IMR-90 (cell line): ENCODE measurements around the gene SIK3. TPM values are rescaled to one million over a fixed set of nuclear protein-coding genes. Genes with fewer than 3 reads are reported as not detected.

Source experiments
- ATAC-seq: fragments of 200-7000 bp; cut with Tn5 transposase; 2 replicates; pipeline ENCODE4 v1.9.1; 2020; ENCODE audit warnings: low read depth, mild to moderate bottlenecking, moderate library complexity
- BruUV-seq: library from RNA; stranded (reverse); fragments of 400-500 nt; replicated peaks from 2 replicates; lab custom pipeline; 2021; lab: Mats Ljungman, UMichigan
- CTCF ChIA-PET: fragments of 300-600 bp; formaldehyde crosslinking; extraction: SDS; loops from one replicate; lab custom pipeline; 2021; ENCODE audit warnings: antibody characterized with exemption; lab: Yijun Ruan, JAX
- POLR2A ChIA-PET: fragments of 300-600 bp; sonication (Branson Sonifier 250); formaldehyde crosslinking; loops from one replicate; lab custom pipeline; 2022; ENCODE audit warnings: antibody characterized with exemption; ENCODE audit not compliant: unreplicated experiment; lab: Charles Lee
- DNase-seq: peaks from one replicate; pipeline ENCODE4 v3.0.0; 2013
- H2AFZ ChIP-seq: replicated peaks from 2 replicates; pipeline ENCODE3; 2013; ENCODE audit warnings: low read length, mild to moderate bottlenecking; ENCODE audit not compliant: poor library complexity
- H2AK5ac ChIP-seq: 2 replicates; pipeline ENCODE4 v1.6.1; 2013; ENCODE audit warnings: low read depth, low read length, inconsistent platforms
- H2AK9ac ChIP-seq: replicated peaks from 2 replicates; pipeline ENCODE3; 2013; ENCODE audit warnings: mild to moderate bottlenecking, low read depth, low read length, moderate library complexity; ENCODE audit not compliant: poor library complexity
- H2BK120ac ChIP-seq: 2 replicates; pipeline ENCODE4 v1.6.1; 2013; ENCODE audit warnings: low read depth, low read length, inconsistent platforms
- H2BK15ac ChIP-seq: 3 replicates; pipeline ENCODE4 v1.6.1; 2013; ENCODE audit warnings: low read depth, low read length, inconsistent platforms
- H2BK20ac ChIP-seq: 2 replicates; pipeline ENCODE4 v1.6.1; 2013; ENCODE audit warnings: low read depth, mild to moderate bottlenecking, inconsistent platforms, low read length, moderate library complexity
- H2BK5ac ChIP-seq: 2 replicates; pipeline ENCODE4 v1.6.1; 2013; ENCODE audit warnings: mild to moderate bottlenecking, low read depth, low read length, inconsistent platforms; ENCODE audit not compliant: poor library complexity, severe bottlenecking
- H3K14ac ChIP-seq: replicated peaks from 2 replicates; pipeline ENCODE4 v1.6.1; 2013; ENCODE audit warnings: low read depth, low read length, inconsistent platforms
- H3K18ac ChIP-seq: 2 replicates; pipeline ENCODE4 v1.6.1; 2013; ENCODE audit warnings: low read depth, low read length, control low read depth
- H3K23ac ChIP-seq: 2 replicates; pipeline ENCODE4 v1.6.1; 2013; ENCODE audit warnings: low read depth, low read length, inconsistent platforms
- H3K27ac ChIP-seq: 2 replicates; pipeline ENCODE4 v1.5.1; 2013; ENCODE audit warnings: mild to moderate bottlenecking, control low read depth, low read length; ENCODE audit not compliant: insufficient read depth
- H3K27me3 ChIP-seq: 2 replicates; pipeline ENCODE4 v1.6.1; 2013; ENCODE audit warnings: low read length; ENCODE audit not compliant: control insufficient read depth, insufficient read depth
- H3K36me3 ChIP-seq: 2 replicates; pipeline ENCODE4 v1.6.1; 2013; ENCODE audit warnings: low read length, mixed read lengths; ENCODE audit not compliant: control insufficient read depth, insufficient read depth
- H3K4ac ChIP-seq: 2 replicates; pipeline ENCODE4 v1.6.1; 2013; ENCODE audit warnings: low read depth, low read length, inconsistent platforms
- H3K4me1 ChIP-seq: 2 replicates; pipeline ENCODE4 v1.6.1; 2013; ENCODE audit warnings: low read length, mixed read lengths; ENCODE audit not compliant: control insufficient read depth, insufficient read depth
- H3K4me2 ChIP-seq: 2 replicates; pipeline ENCODE4 v1.6.1; 2013; ENCODE audit warnings: low read depth, mild to moderate bottlenecking, control low read depth, low read length, moderate library complexity
- H3K4me3 ChIP-seq: 2 replicates; pipeline ENCODE4 v1.5.1; 2013; ENCODE audit warnings: low read depth, mild to moderate bottlenecking, control low read depth, low read length, moderate library complexity; ENCODE audit not compliant: insufficient read depth
- H3K56ac ChIP-seq: 2 replicates; pipeline ENCODE4 v1.6.1; 2013; ENCODE audit warnings: low read length, inconsistent platforms; ENCODE audit not compliant: insufficient read depth; ENCODE audit errors: extremely low read depth
- H3K79me1 ChIP-seq, 2 experiments: 2 replicates each; pipeline ENCODE4 v1.6.1; 2013; ENCODE audit warnings: low read length in 2 of 2, inconsistent platforms in 1 of 2, low read depth in 1 of 2
- H3K9ac ChIP-seq: 2 replicates; pipeline ENCODE4 v1.6.1; 2013; ENCODE audit warnings: low read depth, low read length, control low read depth
- H3K9me1 ChIP-seq: 2 replicates; pipeline ENCODE4 v1.6.1; 2013; ENCODE audit warnings: low read length, inconsistent platforms; ENCODE audit not compliant: insufficient read depth
- H3K9me3 ChIP-seq: 2 replicates; pipeline ENCODE4 v1.6.1; 2013; ENCODE audit warnings: low read length; ENCODE audit not compliant: control insufficient read depth, insufficient read depth
- H4K20me1 ChIP-seq: 2 replicates; pipeline ENCODE4 v1.6.1; 2013; ENCODE audit warnings: low read length, inconsistent platforms; ENCODE audit not compliant: insufficient read depth
- H4K5ac ChIP-seq: 2 replicates; pipeline ENCODE4 v1.6.1; 2013; ENCODE audit warnings: mild to moderate bottlenecking, low read depth, low read length, control low read depth
- H4K8ac ChIP-seq, 2 experiments: 2 replicates each; pipeline ENCODE4 v1.6.1; 2013; ENCODE audit warnings: low read depth in 2 of 2, low read length in 2 of 2, control low read depth in 1 of 2, inconsistent platforms in 1 of 2
- H4K91ac ChIP-seq: 2 replicates; pipeline ENCODE4 v1.6.1; 2013; ENCODE audit warnings: low read depth, low read length, inconsistent platforms; ENCODE audit not compliant: insufficient read depth
- CTCF ChIP-seq: conservative IDR thresholded peaks from 2 replicates; pipeline ENCODE4 v1.5.1; 2012; ENCODE audit warnings: mild to moderate bottlenecking, low read depth, low read length, improper control_type of control experiment
- FOS ChIP-seq: fragments of 150-350 bp; IDR thresholded peaks from 2 replicates; pipeline ENCODE4 v1.6.1; 2016; ENCODE audit warnings: low read depth, low read length
- MAFK ChIP-seq: IDR thresholded peaks from 2 replicates; pipeline ENCODE4 v1.6.1; 2012; ENCODE audit warnings: low read depth, low read length, improper control_type of control experiment
- MAZ ChIP-seq: IDR thresholded peaks from 2 replicates; pipeline ENCODE4 v1.6.1; 2012; ENCODE audit warnings: low read depth, mild to moderate bottlenecking, low read length, improper control_type of control experiment, moderate library complexity, borderline replicate concordance
- MXI1 ChIP-seq: IDR thresholded peaks from 2 replicates; pipeline ENCODE4 v1.6.1; 2012; ENCODE audit warnings: low read depth, mild to moderate bottlenecking, low read length, moderate library complexity, borderline replicate concordance
- NFE2L2 ChIP-seq: fragments of 150-350 bp; IDR thresholded peaks from 2 replicates; pipeline ENCODE4 v1.6.1; 2016; ENCODE audit warnings: low read depth, mild to moderate bottlenecking, low read length
- RAD21 ChIP-seq: IDR thresholded peaks from 2 replicates; pipeline ENCODE4 v1.6.1; 2012; ENCODE audit warnings: low read length, improper control_type of control experiment
- RCOR1 ChIP-seq: IDR thresholded peaks from 2 replicates; pipeline ENCODE4 v1.6.1; 2012; ENCODE audit warnings: mild to moderate bottlenecking, low read length, improper control_type of control experiment; ENCODE audit not compliant: insufficient replicate concordance
- RFX5 ChIP-seq: IDR thresholded peaks from 2 replicates; pipeline ENCODE4 v1.8.0; 2012; ENCODE audit warnings: low read depth, mild to moderate bottlenecking, low read length, moderate library complexity
- SMC3 ChIP-seq: fragments of 150-350 bp; IDR thresholded peaks from 2 replicates; pipeline ENCODE4 v1.6.1; 2016; ENCODE audit warnings: low read depth, mild to moderate bottlenecking, antibody characterized with exemption, low read length, moderate library complexity
- USF2 ChIP-seq: fragments of 150-350 bp; IDR thresholded peaks from 2 replicates; pipeline ENCODE4 v1.6.1; 2017; ENCODE audit warnings: mild to moderate bottlenecking, antibody characterized with exemption, low read length, low read depth
- WGBS, 2 experiments: methylation state at CpG; one replicate each; pipeline versions ENCODE4 v1.1.5 to v1.1.7; 2013; ENCODE audit warnings: missing lambda C conversion rate in 2 of 2; ENCODE audit not compliant: insufficient read length in 1 of 2; ENCODE audit errors: extremely low coverage in 2 of 2; 5-methylcytosine and 5-hydroxymethylcytosine counted together
- dilution Hi-C: fragments of 300-500 bp; cut with HindIII; formaldehyde crosslinking; loops from one replicate; pipeline ENCODE4 v1.14.3; 2018; ENCODE audit warnings: low sequenced_read_pairs; ENCODE audit not compliant: unreplicated experiment
- in situ Hi-C: fragments of 300-500 bp; cut with MboI; formaldehyde crosslinking; loops from 3 replicates; pipeline ENCODE4 v1.14.3; 2019; ENCODE audit warnings: low sequenced_read_pairs, inconsistent platforms, mixed read lengths
- intact Hi-C: fragments of 100-400 bp; cut with micrococcal nuclease; formaldehyde crosslinking; loops from 2 replicates; pipeline ENCODE4 v1.10.0; 2022
- polyA plus RNA-seq, 3 experiments: library from polyadenylated mRNA; depleted of rRNA; stranded (reverse); fragments of >200 nt; gene quantifications; 2 replicates each; pipeline ENCODE4 v1.2.3, GENCODE V29; 2012; ENCODE audit warnings: low replicate concordance in 1 of 3
- total RNA-seq: library from RNA; depleted of rRNA; stranded (reverse); fragments of >200 nt; gene quantifications from 2 replicates; pipeline ENCODE4 v1.2.3, GENCODE V29; 2012

The SIK3 gene
- total and polyA plus RNA-seq, 2 of the 4 experiments (the other 2 are of a cell fraction): 8.2 to 9.1 TPM

GRCh38 chr11:116888024-116888423 is 210.2 kb downstream of the SIK3 start:
- Histone ChIP-seq H3K9me1 (0 out of 2 replicates have a peak, but pooled peaks cover 5% of the 10 kb centered on the region), H2BK15ac (no peak overlapping the region), H2AK9ac (no peak overlapping the region), H3K27ac (peak overlapping the region; percentile 22; the same call in 1 of the 2 replicates), H4K20me1 (0 out of 2 replicates have a peak, but pooled peaks cover under 1% of the 10 kb centered on the region), H3K23ac (peak overlapping the region; percentile 35; the same call in 1 of the 2 replicates), H3K9me3 (no peaks in the 10 kb centered on the region), H3K4ac (peak overlapping the region; percentile 38; the same call in 1 of the 2 replicates), H3K27me3 (no peaks in the 10 kb centered on the region), H2BK120ac (peak overlapping the region; percentile 18; the same call in 1 of the 2 replicates), H3K4me3 (no peak overlapping the region), H3K14ac (0 out of 2 replicates have a peak overlapping the region, but pooled peaks have one; percentile 12), H2BK20ac (0 out of 2 replicates have a peak overlapping the region, but pooled peaks have one; percentile 10), H4K91ac (no peak overlapping the region), H3K4me1 (peaks cover 9% of the 10 kb centered on the region), H3K9ac (no peak overlapping the region), H3K56ac (no peak overlapping the region), H4K5ac (no peak overlapping the region), H4K8ac (no peak overlapping the region), H2AK5ac (no peak overlapping the region), H2AFZ (no peak overlapping the region), H3K4me2 (no peak overlapping the region), H2BK5ac (peak overlapping the region; percentile 8), H3K36me3 (peaks cover 1% of the 10 kb centered on the region; the same call in 1 of the 2 replicates), H3K18ac (0 out of 2 replicates have a peak overlapping the region, but pooled peaks have one; percentile 20), H3K79me1 (no peaks in the 10 kb centered on the region; a peak in 1 of 4 replicates)
- no TSS peak for BruUV-seq
- in situ Hi-C loops: no loop called here
- ChIA-PET POLR2A (no interaction called here), CTCF (interaction anchor here (0.7 kb wide), 1 partner anchor 8 kb away, joined by 4 read pairs; no protein-coding TSS in a partner anchor)
- intact Hi-C loops: loop anchor here (5.0 kb wide), 1 partner anchor 94 kb away; no protein-coding TSS in a partner anchor
- no CpG with 5 or more reads among the region's 5 CpGs for WGBS, 2 experiments
- no peak for TF ChIP-seq RAD21
- TF ChIP-seq RFX5: no peak
- no peak for TF ChIP-seq CTCF
- TF ChIP-seq USF2: no peak
- TF ChIP-seq MAZ: no peak
- TF ChIP-seq SMC3: no peak
- no peak for TF ChIP-seq RCOR1
- no peak for TF ChIP-seq MXI1
- no peak for TF ChIP-seq NFE2L2
- TF ChIP-seq MAFK: no peak
- TF ChIP-seq FOS: no peak
- DNase-seq: peak; percentile 71
- dilution Hi-C loops: no loop called here
- ATAC-seq: peak; percentile 92
